ENCODE results near the gene MRPL21.

The MRPL21 gene

GRCh38 chr11:68880851-68881250 lies 22.8 kb downstream of the MRPL21 start:
- in situ Hi-C loops (cut with HindIII; ENCODE audit: low sequenced_read_pairs): no loop called here
- DNase-seq (ENCODE audit: low read depth): no peak
- no peak for TF ChIP-seq CTCF (IDR thresholded peaks at IDR 0.05; ENCODE audit: low read depth, low read length, missing control alignments)
- no peak overlapping the region for H3K4me3 ChIP-seq (ENCODE audit: low read depth, low read length)

DNA sequence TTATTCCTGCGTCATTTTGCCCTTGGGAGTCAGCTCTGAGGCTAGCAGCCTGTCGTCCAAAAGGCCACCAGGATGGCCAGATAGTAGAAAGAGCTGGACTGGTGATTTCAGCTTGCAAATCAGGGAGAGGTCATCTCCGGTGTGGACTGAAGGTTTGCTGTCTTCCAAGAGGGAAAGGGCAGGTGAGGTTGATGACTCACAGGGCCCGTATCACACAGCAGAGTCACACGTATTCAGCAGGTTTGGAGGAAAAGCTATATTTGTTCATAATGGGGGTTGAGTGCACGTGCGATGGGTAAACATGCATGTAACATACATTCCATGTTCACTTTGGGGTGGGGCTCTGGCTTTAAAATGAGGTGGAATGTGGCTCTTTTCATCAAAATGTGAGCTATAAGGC lies 25.6 kb downstream of the MRPL21 start:
- no peak for TF ChIP-seq CTCF (IDR thresholded peaks at IDR 0.05; ENCODE audit: low read depth, low read length, missing control alignments)
- in situ Hi-C loops (cut with HindIII; ENCODE audit: low sequenced_read_pairs): no loop called here
- DNase-seq (ENCODE audit: low read depth): no peak
- no peak overlapping the region for H3K4me3 ChIP-seq (ENCODE audit: low read depth, low read length)

GRCh38 chr11:68872216-68873003 lies 31.2 kb downstream of the MRPL21 start:
- H3K4me3 ChIP-seq (ENCODE audit: low read depth, low read length): no peak overlapping the region
- TF ChIP-seq CTCF (IDR thresholded peaks at IDR 0.05; ENCODE audit: low read depth, low read length, missing control alignments): no peak
- in situ Hi-C loops (cut with HindIII; ENCODE audit: low sequenced_read_pairs): no loop called here
- DNase-seq (ENCODE audit: low read depth): no peak

- in situ Hi-C loops (cut with HindIII; ENCODE audit: low sequenced_read_pairs): no loop called here
- no peak for TF ChIP-seq CTCF (IDR thresholded peaks at IDR 0.05; ENCODE audit: low read depth, low read length, missing control alignments)
- no peak overlapping the region for H3K4me3 ChIP-seq (ENCODE audit: low read depth, low read length)
These were observed 33.2 kb downstream of the MRPL21 start for GRCh38 chr11:68870470-68870869.

GRCh38 chr11:68868221-68868835 lies 35.3 kb downstream of the MRPL21 start:
- DNase-seq (ENCODE audit: low read depth): no peak
- no peak for TF ChIP-seq CTCF (IDR thresholded peaks at IDR 0.05; ENCODE audit: low read depth, low read length, missing control alignments)
- in situ Hi-C loops (cut with HindIII; ENCODE audit: low sequenced_read_pairs): no loop called here
- H3K4me3 ChIP-seq (ENCODE audit: low read depth, low read length): no peak overlapping the region

More at GRCh38 chr11:68870470-68870869, 33.2 kb downstream of the MRPL21 start:
- DNase-seq (ENCODE audit: low read depth): no peak

- TF ChIP-seq CTCF (IDR thresholded peaks at IDR 0.05; ENCODE audit: low read depth, low read length, missing control alignments): no peak
- H3K4me3 ChIP-seq (ENCODE audit: low read depth, low read length): no peak overlapping the region
- in situ Hi-C loops (cut with HindIII; ENCODE audit: low sequenced_read_pairs): no loop called here
- no peak for DNase-seq (ENCODE audit: low read depth)
These were observed 36.6 kb downstream of the MRPL21 start for GRCh38 chr11:68867066-68867465.
